Muscle of leg (tissue), 11 donors: Measurements from ENCODE around the gene ZNF730. TPM values are rescaled to one million over a fixed set of nuclear protein-coding genes. Genes with fewer than 3 reads are reported as not detected.
"Not testable (repeated sequence)": the region's sequence is repeated elsewhere in the genome, so short reads cannot be mapped to it uniquely, and the experiment has no call there.

ENCODE experiments used
- DNase-seq: peaks from one replicate; pipeline ENCODE4 v3.0.0; 2013
- H3K27ac ChIP-seq: one replicate; pipeline ENCODE4 v1.5.1; 2013; ENCODE audit warnings: mild to moderate bottlenecking, low read length, control low read depth
- H3K27me3 ChIP-seq: one replicate; pipeline ENCODE4 v1.6.1; 2013; ENCODE audit warnings: low read length; ENCODE audit not compliant: control insufficient read depth, insufficient read depth
- H3K36me3 ChIP-seq: one replicate; pipeline ENCODE4 v1.6.1; 2013; ENCODE audit warnings: low read length; ENCODE audit not compliant: control insufficient read depth, insufficient read depth
- H3K4me1 ChIP-seq: one replicate; pipeline ENCODE4 v1.6.1; 2013; ENCODE audit warnings: low read length; ENCODE audit not compliant: control insufficient read depth, insufficient read depth
- H3K4me3 ChIP-seq: one replicate; pipeline ENCODE4 v1.5.1; 2013; ENCODE audit warnings: low read length, control low read depth
- H3K9me3 ChIP-seq: replicated peaks from 2 replicates; pipeline ENCODE4 v1.6.1; 2013; ENCODE audit warnings: low read depth, low read length; ENCODE audit not compliant: control insufficient read depth
- WGBS: methylation state at CpG from one replicate; pipeline ENCODE4 v1.1.5; 2013; ENCODE audit warnings: missing lambda C conversion rate; ENCODE audit not compliant: insufficient coverage; 5-methylcytosine and 5-hydroxymethylcytosine counted together
- polyA plus RNA-seq, 8 donors: library from polyadenylated mRNA; unstranded; fragments of 120-200 nt; gene quantifications; one replicate each; pipeline versions ENCODE4 v1.2.1 to v1.2.3, GENCODE V29; 2013; ENCODE audit warnings: inconsistent platforms in 1 of 8, low replicate concordance in 1 of 8; ENCODE audit not compliant: insufficient read length in 8 of 8, insufficient read depth in 1 of 8
- total RNA-seq: library from RNA; stranded (reverse); fragments of 120-200 nt; gene quantifications from one replicate; pipeline ENCODE4 v1.2.4, GENCODE V29; 2013

The ZNF730 gene
- total and polyA plus RNA-seq, 9 donors, result 1.8 to 4.6 (median 2.8) TPM

- H3K4me3 ChIP-seq, result no peak overlapping the region
- no peak for DNase-seq
- H3K27me3 ChIP-seq, result no peaks in the 10 kb centered on the region
- WGBS, result 97% methylated on average over 3 of the region's 7 CpGs
- no peaks in the 10 kb centered on the region for H3K4me1 ChIP-seq
- H3K9me3 ChIP-seq, result no peaks in the 10 kb centered on the region
- H3K27ac ChIP-seq, result no peak overlapping the region
- H3K36me3 ChIP-seq, result peaks cover 25% of the 10 kb centered on the region
Observed at GRCh38 chr19:23099966-23100365, 16.9 kb upstream of the ZNF730 start.

GRCh38 chr19:23101241-23101640 is 15.6 kb upstream of the ZNF730 start:
- Histone ChIP-seq H3K4me1 (no peaks in the 10 kb centered on the region), H3K27ac (no peak overlapping the region), H3K9me3 (no peaks in the 10 kb centered on the region), H3K27me3 (no peaks in the 10 kb centered on the region), H3K4me3 (no peak overlapping the region), H3K36me3 (peaks cover 12% of the 10 kb centered on the region)
- DNase-seq, result no peak
- WGBS, result 100% methylated on average over 2 of the region's 4 CpGs

GRCh38 chr19:23118400-23118799 is 1.6 kb downstream of the ZNF730 start:
- no peaks in the 10 kb centered on the region for H3K27me3 ChIP-seq
- H3K36me3 ChIP-seq, result no peaks in the 10 kb centered on the region
- WGBS, result no CpG with 5 or more reads among the region's 3 CpGs
- H3K4me3 ChIP-seq, result no peak overlapping the region
- no peak overlapping the region for H3K27ac ChIP-seq
- no peaks in the 10 kb centered on the region for H3K9me3 ChIP-seq
- peaks cover 2% of the 10 kb centered on the region for H3K4me1 ChIP-seq
- no peak for DNase-seq

GRCh38 chr19:23134211-23134610 is 17.4 kb downstream of the ZNF730 start:
- no CpG with 5 or more reads among the region's 24 CpGs for WGBS
- H3K36me3 ChIP-seq, H3K4me3 ChIP-seq, H3K27me3 ChIP-seq, H3K4me1 ChIP-seq, H3K9me3 ChIP-seq, H3K27ac ChIP-seq, DNase-seq: not testable (repeated sequence)

- H3K4me3 ChIP-seq, result no peak overlapping the region
- H3K36me3 ChIP-seq, result no peaks in the 10 kb centered on the region
- peaks cover 18% of the 10 kb centered on the region for H3K9me3 ChIP-seq
- no peaks in the 10 kb centered on the region for H3K27me3 ChIP-seq
- no CpG with 5 or more reads among the region's 3 CpGs for whole genome bisulfite sequencing
- no peak for DNase-seq
- no peak overlapping the region for H3K27ac ChIP-seq
- no peaks in the 10 kb centered on the region for H3K4me1 ChIP-seq
Observed at GRCh38 chr19:23145617-23146415, 29.0 kb downstream of the ZNF730 start.

- Histone ChIP-seq H3K4me3 (no peak overlapping the region), H3K27ac (no peak overlapping the region), H3K9me3 (peaks cover 10% of the 10 kb centered on the region), H3K4me1 (no peaks in the 10 kb centered on the region), H3K27me3 (no peaks in the 10 kb centered on the region), H3K36me3 (no peaks in the 10 kb centered on the region)
- DNase-seq, result no peak
- 89% methylated on average over 20 of the region's 23 CpGs for WGBS
Observed at GRCh38 chr19:23160766-23161165, 43.9 kb downstream of the ZNF730 start.

- H3K27ac ChIP-seq, H3K36me3 ChIP-seq, DNase-seq, H3K4me3 ChIP-seq, H3K4me1 ChIP-seq, H3K27me3 ChIP-seq: not testable (repeated sequence)
- peaks cover 11% of the 10 kb centered on the region for H3K9me3 ChIP-seq
- WGBS, result 3% methylated on average over 6 of the region's 9 CpGs
Observed at GRCh38 chr19:23168286-23168685, 51.5 kb downstream of the ZNF730 start.

- H3K27me3 ChIP-seq, result no peaks in the 10 kb centered on the region
- H3K27ac ChIP-seq, result no peak overlapping the region
- WGBS, result 83% methylated on average over 8 of the region's 11 CpGs
- no peak overlapping the region for H3K4me3 ChIP-seq
- DNase-seq, result no peak
- H3K36me3 ChIP-seq, result no peaks in the 10 kb centered on the region
- peaks cover 22% of the 10 kb centered on the region for H3K9me3 ChIP-seq
- no peaks in the 10 kb centered on the region for H3K4me1 ChIP-seq
Observed at GRCh38 chr19:23183251-23183650, 66.4 kb downstream of the ZNF730 start.

GRCh38 chr19:23190341-23190740 is 73.5 kb downstream of the ZNF730 start:
- Histone ChIP-seq H3K27me3 (no peaks in the 10 kb centered on the region), H3K27ac (no peak overlapping the region), H3K4me3 (no peak overlapping the region), H3K36me3 (no peaks in the 10 kb centered on the region), H3K9me3 (peaks cover 12% of the 10 kb centered on the region), H3K4me1 (no peaks in the 10 kb centered on the region)
- no peak for DNase-seq
- WGBS, result 90% methylated on average over 5 of the region's 9 CpGs
